Epithelial cell of alveolus of lung (primary cell): Measurements from ENCODE around the gene ANTXR1. TPM values are rescaled to one million over a fixed set of nuclear protein-coding genes. Genes with fewer than 3 reads are reported as not detected.

Experiments
- total RNA-seq: library from RNA; depleted of rRNA; stranded (reverse); fragments of >200 nt; gene quantifications from 2 replicates; pipeline ENCODE4 v1.2.1, GENCODE V29; 2015

The ANTXR1 gene
- total RNA-seq, result 35.7 and 98.2 TPM in 2 replicates

GRCh38 chr2:69013142-69013839 lies at the start of gene ANTXR1:
Gene ANTXR1 (plus strand): TSS chr2:69013179. CDS start chr2:69013500, 321 bp downstream.

DNA sequence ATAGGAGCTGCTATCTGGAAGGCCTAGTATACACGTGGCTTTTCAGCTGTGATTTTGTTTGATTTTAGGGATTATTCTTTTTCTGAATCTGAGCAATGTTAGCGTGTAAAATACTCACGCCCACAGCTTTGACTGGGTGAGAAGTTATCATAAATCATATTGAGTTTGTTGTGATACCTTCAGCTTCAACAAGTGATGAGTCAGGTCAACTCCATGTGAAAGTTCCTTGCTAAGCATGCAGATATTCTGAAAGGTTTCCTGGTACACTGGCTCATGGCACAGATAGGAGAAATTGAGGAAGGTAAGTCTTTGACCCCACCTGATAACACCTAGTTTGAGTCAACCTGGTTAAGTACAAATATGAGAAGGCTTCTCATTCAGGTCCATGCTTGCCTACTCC lies 38.7 kb upstream of the ANTXR1 start, which contains the start of gene GKN1:
TSS of gene GKN1 (plus strand) at position 386 of the 400 bp plus-strand sequence. CDS start 42 bp downstream, outside the sequence.

Other genes with a start within 250 kb of the ANTXR1 start
- gene BMP10, start 141.8 kb upstream of the ANTXR1 start, total RNA-seq, result not detected in 2 replicates
- not detected in 2 replicates for gene GKN2, start 60.3 kb upstream of the ANTXR1 start, total RNA-seq
- not detected in 2 replicates for gene GKN1, start 38.5 kb upstream of the ANTXR1 start, total RNA-seq